T1000 (cell line): ENCODE data around the gene PPP4C.
"Not testable (repeated sequence)": the region's sequence is repeated elsewhere in the genome, so short reads cannot be mapped to it uniquely, and the experiment has no call there.

ENCODE experiments used
- DNase-seq: peaks from one replicate; lab custom pipeline; 2025; ENCODE audit warnings: mixed read lengths; lab: John Stamatoyannopoulos, UW

The PPP4C gene

DNA sequence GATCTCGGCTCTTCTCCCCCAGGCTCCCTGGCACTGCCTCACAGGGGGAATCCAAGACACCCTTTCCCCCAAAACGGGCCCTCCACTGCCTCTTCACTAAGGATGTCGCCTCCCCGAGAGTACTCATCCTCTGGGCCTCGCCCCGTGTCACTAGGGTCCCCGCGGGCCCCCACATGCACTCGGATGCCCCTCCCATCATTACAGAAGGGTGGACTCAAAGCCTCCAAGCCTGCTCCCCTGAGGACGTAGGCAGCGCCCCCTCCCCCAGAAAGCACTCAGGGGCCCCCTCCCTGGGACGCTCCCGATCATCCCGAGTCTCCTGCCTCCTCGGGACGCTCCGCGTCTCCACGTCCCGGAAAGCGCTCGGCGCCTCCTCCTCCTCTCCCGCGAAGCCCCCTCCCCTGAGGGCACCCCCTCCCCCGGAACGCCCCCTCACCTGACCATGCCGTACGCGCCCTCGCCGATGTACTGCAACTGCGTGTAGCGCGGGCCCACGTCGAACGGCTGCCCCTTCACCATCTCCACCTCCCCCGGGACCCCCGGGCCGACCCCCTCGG is 46.9 kb downstream of the PPP4C start:
- DNase-seq, result no peak

DNA sequence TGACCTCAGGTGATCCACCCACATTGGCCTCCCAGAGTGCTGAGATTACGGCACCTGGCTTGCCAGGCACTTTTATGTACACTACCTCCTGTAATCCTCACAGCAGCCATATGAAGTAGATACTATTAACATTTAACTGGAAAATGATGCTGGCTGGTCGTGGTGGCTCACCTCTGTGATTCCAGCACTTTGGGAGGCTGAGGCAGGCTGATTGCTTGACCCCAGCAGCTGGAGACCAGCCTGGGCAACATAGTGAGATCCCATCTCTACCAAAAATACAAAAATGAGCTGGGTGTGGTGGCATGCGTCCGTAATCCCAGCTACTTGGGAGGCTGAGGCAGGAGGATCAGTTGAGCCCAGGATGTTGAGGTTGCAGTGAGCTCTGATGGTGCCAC is 49.2 kb downstream of the PPP4C start:
- no peak for DNase-seq

DNA sequence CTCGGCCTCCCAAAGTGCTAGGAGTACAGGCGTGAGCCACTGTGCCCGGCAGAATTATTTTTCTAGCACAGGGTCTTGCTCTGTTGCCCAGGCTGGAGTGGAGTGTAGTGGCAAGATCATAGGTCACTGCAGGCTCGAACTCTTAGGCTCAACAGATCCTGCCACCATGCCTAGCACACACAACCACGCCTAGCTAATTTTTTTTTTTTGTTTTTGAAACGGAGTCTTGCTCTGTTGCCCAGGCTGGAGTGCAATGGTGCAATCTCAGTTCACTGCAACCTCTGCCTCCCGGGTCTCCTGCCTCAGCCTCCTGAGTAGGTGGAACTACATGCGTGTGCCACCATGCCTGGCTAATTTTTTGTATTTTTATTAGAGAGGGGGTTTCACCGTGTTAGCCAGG is 49.9 kb downstream of the PPP4C start:
- not testable (repeated sequence) for DNase-seq

DNA sequence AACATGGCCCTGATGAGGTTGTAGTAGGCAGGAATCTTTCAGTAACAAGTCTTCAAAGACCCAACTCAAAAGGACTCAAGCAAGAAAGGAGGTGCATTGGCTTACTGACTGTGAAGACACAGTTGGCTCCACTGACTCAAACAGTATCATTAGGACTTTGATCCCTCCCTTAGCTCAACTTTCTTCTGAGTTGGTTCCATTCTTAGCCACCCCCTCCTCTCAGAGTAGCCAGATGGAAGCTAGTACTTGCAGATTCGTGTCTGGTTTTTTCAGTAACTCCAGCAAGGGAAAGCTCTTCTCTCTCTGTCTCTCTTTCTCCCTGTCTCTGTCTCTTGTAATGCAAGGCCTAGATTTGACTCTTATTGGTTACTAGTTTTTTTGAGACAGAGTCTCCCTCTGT is 52.2 kb downstream of the PPP4C start:
- no peak for DNase-seq

DNA sequence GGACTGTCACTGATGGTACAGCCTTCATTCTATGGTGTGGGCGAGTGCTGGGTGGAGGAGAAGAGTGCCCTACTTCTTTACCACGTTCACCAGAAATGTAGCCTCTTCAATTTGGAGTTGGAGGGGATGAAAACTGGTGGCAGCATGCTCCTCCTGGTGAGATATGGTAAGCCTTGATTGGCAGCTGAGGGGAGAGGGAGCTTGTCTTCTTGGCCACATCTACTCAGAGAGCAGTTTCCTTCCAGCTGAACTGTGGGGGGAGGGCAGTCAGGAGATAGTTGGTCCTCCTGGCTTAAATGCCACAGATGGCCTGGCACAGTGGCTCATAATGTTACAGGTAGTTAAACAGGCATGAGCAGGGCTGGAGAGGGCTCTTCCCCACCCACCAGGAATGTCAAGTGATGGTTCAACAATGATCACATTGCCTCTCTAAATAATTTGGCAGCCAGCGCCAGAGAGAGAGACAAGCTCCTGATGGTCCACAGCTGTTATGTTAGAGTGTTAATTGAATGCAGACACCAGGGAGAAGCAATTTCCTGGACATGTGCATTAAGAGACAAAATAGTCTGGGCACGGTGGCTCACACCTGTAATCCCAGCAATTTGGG is 56.2 kb downstream of the PPP4C start:
- DNase-seq, result no peak

DNA sequence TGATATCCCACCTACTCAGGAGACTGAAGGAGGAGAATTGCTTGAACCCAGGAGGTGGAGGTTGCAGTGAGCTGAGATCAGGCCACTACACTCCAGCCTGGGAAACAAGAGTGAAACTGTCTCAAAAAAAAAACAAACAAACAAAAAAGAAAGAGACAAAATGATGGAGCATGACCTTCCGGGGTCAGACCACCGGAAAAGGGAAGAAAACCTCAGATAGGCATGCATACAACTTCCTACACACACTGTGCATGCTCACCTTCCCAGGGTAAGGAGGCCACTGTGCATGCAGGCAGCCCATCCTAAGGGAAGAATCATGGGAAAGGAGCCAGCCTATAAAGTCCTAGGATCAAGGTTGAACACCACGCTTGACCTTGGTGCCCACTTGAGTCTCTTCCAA is 56.8 kb downstream of the PPP4C start:
- no peak for DNase-seq
